MM.1S (cell line): ENCODE measurements around the gene GRIN1.

ENCODE experiments used
- CTCF ChIP-seq: fragments of 300-600 bp; sonication (generic); IDR thresholded peaks from 2 replicates; pipeline ENCODE4 v1.5.1; 2016; ENCODE audit warnings: antibody characterized with exemption, low read length, mixed read lengths
- EZH2 ChIP-seq: fragments of 300-600 bp; sonication (generic); optimal IDR thresholded peaks from 2 replicates; pipeline ENCODE3; 2017; ENCODE audit warnings: low read depth, mild to moderate bottlenecking, antibody characterized with exemption, low read length, mixed read lengths

GRCh38 chr9:137139468-137140150 is 655 bp downstream of the GRIN1 start:
- TF ChIP-seq CTCF (no peak), EZH2 (no peak)
